Effector memory CD8-positive, alpha-beta T cell (primary cell): ENCODE measurements around the gene LTBP1.

Experiments
- ATAC-seq: fragments of 150-1000 bp; cut with Tn5 transposase; replicated peaks from 2 replicates; pipeline ENCODE4 v1.10.0; 2021; ENCODE audit warnings: mild to moderate bottlenecking, moderate library complexity
- DNase-seq, 3 experiments: peaks; one replicate each; pipeline ENCODE4 v3.0.0; 2021
- H3K27ac Mint-ChIP-seq, 2 donors: one replicate each; pipeline ENCODE4 v1.8.0; 2022; ENCODE audit warnings: mild to moderate bottlenecking in 2 of 2, mixed read lengths in 2 of 2, moderate library complexity in 2 of 2
- H3K27me3 Mint-ChIP-seq, 2 donors: one replicate each; pipeline ENCODE4 v1.8.0; 2022; ENCODE audit warnings: mixed read lengths in 2 of 2
- H3K36me3 Mint-ChIP-seq: one replicate; pipeline ENCODE4 v1.8.0; 2022; ENCODE audit warnings: mild to moderate bottlenecking, moderate library complexity, mixed read lengths; ENCODE audit not compliant: insufficient read depth
- H3K4me1 Mint-ChIP-seq, 2 donors: one replicate each; pipeline ENCODE4 v1.8.0; 2022; ENCODE audit warnings: low read depth in 2 of 2, mixed read lengths in 2 of 2
- H3K4me3 Mint-ChIP-seq, 2 donors: one replicate each; pipeline ENCODE4 v1.8.0; 2022; ENCODE audit warnings: mild to moderate bottlenecking in 2 of 2, mixed read lengths in 2 of 2, moderate library complexity in 2 of 2
- H3K9me3 Mint-ChIP-seq, 2 donors: one replicate each; pipeline ENCODE4 v1.8.0; 2022; ENCODE audit warnings: mixed read lengths in 2 of 2

Gene LTBP1

DNA sequence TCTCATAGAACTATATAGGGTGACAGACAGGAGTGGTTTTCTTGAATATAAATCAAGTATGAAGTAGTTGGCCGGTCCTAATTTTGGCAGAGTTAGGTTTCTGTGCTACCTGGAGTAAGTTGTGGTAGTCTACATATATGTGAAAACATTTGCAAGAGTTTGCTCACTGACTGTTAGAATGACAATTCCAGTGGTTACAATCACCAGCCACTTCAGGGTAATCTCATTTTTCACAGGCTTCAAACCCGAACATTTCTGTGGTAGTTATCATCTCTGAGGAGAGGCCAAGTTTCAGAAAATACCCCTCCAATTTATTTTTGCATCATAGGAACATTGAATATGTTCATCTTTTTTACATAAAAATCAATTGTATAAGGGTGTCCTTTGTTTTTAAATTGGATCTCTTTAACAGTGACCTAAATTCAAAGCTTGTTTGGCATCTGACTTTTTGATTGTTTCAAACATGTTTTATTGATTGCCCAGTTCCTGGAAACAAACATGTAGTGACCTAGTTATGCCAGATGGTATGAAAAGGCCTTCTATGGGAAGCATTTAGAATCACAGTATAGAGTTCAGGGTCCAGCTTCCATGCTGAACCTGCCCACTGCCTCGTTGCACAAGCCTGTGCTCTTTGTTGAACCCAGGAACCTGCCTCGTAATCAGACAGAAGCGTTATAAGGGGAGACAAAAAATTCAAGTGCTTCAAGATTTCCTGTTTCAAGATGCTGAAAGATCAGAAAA is 250.6 kb downstream of the LTBP1 start:
- H3K4me1 Mint-ChIP-seq, result no peaks in the 10 kb centered on the region
- peaks cover 8 to 10% of the 10 kb centered on the region in 2 donors for H3K27me3 Mint-ChIP-seq
- no peaks in the 10 kb centered on the region for H3K36me3 Mint-ChIP-seq
- ATAC-seq (no peak), DNase-seq (no peak)
- H3K9me3 Mint-ChIP-seq, result no peaks in the 10 kb centered on the region
- no peak overlapping the region for H3K4me3 Mint-ChIP-seq
- H3K27ac Mint-ChIP-seq, result no peak overlapping the region

DNA sequence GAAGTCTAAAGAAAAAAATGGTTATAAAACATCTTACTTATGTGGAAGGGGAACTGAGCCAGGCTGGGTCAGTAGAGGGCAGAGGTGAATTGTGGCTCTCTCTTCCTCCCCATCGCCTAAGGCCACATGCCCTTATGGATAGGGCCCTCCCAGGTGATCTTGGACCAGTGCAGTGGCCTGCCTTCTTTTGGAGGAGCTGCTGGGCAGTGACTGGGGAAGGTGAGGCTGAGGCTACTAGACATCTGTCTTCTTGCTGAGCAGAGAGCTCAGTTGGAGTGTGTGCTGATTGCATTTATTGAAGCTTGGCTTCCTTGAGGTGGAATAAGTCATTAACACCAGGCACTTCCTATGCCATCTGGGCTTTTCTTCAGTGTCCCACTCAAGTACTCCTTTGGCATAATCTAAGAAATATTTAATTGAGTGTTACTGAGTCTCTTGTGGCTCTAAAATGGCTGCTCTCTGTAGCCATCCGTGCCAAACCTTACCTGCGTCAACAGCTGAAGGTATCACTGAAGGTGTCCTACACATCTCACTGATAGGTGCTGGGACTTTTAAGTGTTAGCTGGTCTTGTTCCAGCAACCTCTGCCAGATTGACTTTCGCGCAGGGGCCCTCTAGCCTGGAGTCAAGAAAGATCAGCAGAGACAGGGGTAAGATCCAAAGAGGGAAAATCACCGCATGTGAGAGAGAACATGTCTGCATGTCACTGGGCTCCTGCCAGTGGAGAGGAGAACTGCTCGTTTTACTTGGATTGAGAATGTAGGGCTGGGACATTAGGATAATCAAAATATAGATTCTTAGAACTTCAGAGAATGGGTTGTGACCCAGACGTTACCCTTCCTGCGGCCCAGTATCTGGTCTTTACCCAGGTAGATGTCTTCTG is 256.1 kb downstream of the LTBP1 start:
- no peak overlapping the region for H3K4me3 Mint-ChIP-seq
- no peaks in the 10 kb centered on the region for H3K9me3 Mint-ChIP-seq
- H3K36me3 Mint-ChIP-seq, result no peaks in the 10 kb centered on the region
- H3K27ac Mint-ChIP-seq, result no peak overlapping the region
- peaks cover 0 to 8% of the 10 kb centered on the region in 2 donors for H3K27me3 Mint-ChIP-seq
- no peaks in the 10 kb centered on the region for H3K4me1 Mint-ChIP-seq
- no peak for DNase-seq
- ATAC-seq, result no peak

DNA sequence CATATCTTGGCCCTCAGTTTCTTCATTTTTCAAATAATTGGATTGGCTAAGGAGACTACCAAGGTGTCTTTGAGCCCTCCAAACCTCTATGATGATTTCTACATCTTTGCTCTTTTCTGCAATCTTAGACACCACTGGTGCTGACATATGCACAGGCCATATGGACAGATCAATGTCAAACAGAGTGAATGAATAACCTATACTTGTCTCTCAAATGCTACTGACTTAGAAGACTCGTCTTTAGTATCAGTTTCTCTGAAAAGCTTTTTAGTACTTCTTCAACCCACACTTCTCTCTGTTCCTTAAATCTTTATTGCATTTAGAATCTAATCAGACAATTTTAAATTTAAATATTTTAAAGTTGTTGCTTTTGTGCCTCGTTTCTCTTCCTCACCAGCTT is 258.2 kb downstream of the LTBP1 start:
- Mint-ChIP-seq H3K4me3 (no peak overlapping the region), H3K36me3 (no peaks in the 10 kb centered on the region), H3K9me3 (no peaks in the 10 kb centered on the region), H3K27me3 (peaks cover 0 to 8% of the 10 kb centered on the region in 2 donors), H3K27ac (no peak overlapping the region), H3K4me1 (peaks cover 0 to 2% of the 10 kb centered on the region in 2 donors)
- DNase-seq (no peak), ATAC-seq (no peak)

DNA sequence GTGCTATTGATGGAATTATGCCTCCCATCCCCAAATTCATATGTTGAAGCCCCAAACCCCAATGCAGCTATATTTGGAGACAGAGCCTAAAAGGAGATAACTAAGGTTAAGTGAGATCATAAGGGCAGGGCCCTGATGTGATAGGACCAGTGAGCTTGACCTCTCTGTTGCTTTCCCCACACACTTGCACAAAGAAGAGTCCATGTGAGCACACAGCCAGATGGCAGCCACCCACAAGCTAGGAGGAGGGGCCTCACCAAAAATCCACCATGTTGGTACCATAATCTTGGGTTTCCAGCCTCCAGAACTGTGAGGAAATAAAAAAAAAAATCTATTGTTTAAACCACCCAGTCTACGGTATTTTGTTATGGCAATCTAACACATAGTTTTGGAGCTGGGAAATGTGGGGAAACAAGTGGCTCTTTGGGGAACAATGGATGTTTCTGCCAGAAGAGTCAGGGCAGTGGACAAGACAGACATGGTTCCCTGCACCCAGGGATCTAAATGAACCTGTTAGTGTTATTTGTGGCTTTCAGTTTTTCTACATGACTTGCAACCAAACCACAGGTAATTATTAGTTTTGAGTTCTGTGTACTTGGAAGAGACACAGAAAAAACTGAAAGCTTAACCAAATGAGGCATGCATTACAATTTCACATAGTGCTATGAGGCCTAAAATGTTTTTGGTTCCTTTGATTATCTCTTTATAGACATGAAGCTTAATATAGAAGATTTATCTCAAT is 259.1 kb downstream of the LTBP1 start:
- no peak for DNase-seq
- peaks cover 0 to 8% of the 10 kb centered on the region in 2 donors for H3K27me3 Mint-ChIP-seq
- no peaks in the 10 kb centered on the region for H3K36me3 Mint-ChIP-seq
- H3K27ac Mint-ChIP-seq, result no peak overlapping the region
- H3K9me3 Mint-ChIP-seq, result no peaks in the 10 kb centered on the region
- H3K4me1 Mint-ChIP-seq, result peaks cover 0 to 2% of the 10 kb centered on the region in 2 donors
- no peak for ATAC-seq
- H3K4me3 Mint-ChIP-seq, result no peak overlapping the region

DNA sequence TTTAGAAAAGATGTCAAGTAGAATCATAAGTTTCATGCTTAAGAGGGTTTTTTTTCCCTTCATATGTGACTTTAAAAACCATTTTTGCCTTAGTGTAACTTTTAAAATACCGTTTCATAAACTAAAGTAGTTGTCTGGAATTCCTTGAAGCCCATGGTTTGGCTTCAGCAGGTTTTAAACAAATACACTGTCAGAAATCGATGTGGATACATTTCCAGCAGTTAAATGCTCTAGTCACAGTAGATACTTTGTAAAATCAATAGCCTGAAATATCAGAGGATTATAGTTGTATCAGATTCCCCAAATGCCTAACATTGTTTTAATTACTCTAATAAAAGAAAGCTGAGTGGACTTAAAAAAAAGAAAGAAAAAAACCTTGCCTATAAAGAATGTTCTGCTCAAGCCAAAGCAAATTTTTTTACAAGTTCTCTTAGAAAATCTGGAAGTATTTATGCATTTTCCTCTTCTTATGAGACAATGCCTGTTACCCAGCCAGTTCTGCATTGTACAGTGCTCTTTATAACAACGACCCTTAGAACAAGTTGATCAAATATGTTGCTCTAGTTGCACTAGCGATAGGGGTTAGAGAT is 260.5 kb downstream of the LTBP1 start:
- Mint-ChIP-seq H3K27me3 (peaks cover 0 to 8% of the 10 kb centered on the region in 2 donors), H3K4me1 (peaks cover 0 to 2% of the 10 kb centered on the region in 2 donors), H3K27ac (no peak overlapping the region), H3K4me3 (no peak overlapping the region), H3K9me3 (no peaks in the 10 kb centered on the region), H3K36me3 (no peaks in the 10 kb centered on the region)
- DNase-seq (no peak), ATAC-seq (no peak)

- Mint-ChIP-seq H3K9me3 (no peaks in the 10 kb centered on the region), H3K36me3 (no peaks in the 10 kb centered on the region), H3K27ac (no peak overlapping the region), H3K4me3 (no peak overlapping the region), H3K27me3 (peaks cover 0 to 8% of the 10 kb centered on the region in 2 donors), H3K4me1 (peaks cover 0 to 2% of the 10 kb centered on the region in 2 donors)
- DNase-seq (peak in 2 of 3 experiments; percentile 10 to 14), ATAC-seq (peak; percentile 61)
Observed at GRCh38 chr2:33208400-33208799, 261.6 kb downstream of the LTBP1 start.

GRCh38 chr2:33209976-33210375 is 263.2 kb downstream of the LTBP1 start:
- Mint-ChIP-seq H3K4me1 (peaks cover 0 to 2% of the 10 kb centered on the region in 2 donors), H3K27ac (no peak overlapping the region), H3K9me3 (no peaks in the 10 kb centered on the region), H3K27me3 (peaks cover 0 to 8% of the 10 kb centered on the region in 2 donors), H3K36me3 (no peaks in the 10 kb centered on the region), H3K4me3 (no peak overlapping the region)
- DNase-seq, result no peak
- ATAC-seq, result no peak

DNA sequence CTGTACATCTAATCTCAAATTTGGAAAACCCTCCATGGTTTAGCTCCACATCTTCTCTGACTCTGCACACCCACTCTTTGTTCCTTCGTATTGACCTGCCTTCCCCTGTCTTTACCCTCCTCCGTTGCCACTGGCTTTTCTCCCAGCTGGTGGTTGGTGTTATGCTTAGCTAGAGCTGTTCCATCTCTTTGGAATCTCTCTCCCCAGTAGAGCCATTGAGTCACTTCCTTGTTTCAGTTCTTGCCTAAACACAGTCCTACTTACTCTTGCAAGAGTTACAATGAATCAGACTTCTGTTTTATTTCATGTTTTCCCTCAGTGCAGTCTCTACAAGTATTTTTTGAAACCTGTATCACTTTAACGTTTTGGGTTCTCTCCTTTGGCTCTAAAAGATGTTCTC is 263.9 kb downstream of the LTBP1 start:
- ATAC-seq (no peak), DNase-seq (no peak)
- Mint-ChIP-seq H3K9me3 (no peaks in the 10 kb centered on the region), H3K36me3 (no peaks in the 10 kb centered on the region), H3K4me3 (no peak overlapping the region), H3K27ac (no peak overlapping the region), H3K4me1 (peaks cover 0 to 2% of the 10 kb centered on the region in 2 donors), H3K27me3 (peaks cover 0 to 8% of the 10 kb centered on the region in 2 donors)

DNA sequence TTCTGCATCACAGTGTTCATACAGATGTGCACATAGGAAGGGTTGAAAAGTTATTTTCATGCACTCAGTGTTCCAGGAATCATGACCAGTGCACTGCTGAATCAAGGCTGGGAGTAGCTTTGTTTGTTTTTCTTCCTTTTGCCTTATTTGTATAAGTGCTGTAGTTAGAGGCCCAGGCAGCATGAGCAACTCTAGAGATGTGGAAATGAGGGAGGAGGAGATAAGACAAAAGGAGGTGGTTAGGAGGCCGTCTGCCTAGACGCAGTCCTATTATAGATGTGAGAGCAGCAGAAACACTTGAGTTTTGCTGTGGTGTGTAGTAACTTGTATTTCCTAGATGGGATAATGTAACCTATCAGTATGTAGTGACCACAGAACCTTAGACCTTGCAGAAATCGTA is 265.4 kb downstream of the LTBP1 start:
- no peak for DNase-seq
- Mint-ChIP-seq H3K9me3 (no peaks in the 10 kb centered on the region), H3K4me1 (peaks cover 0 to 2% of the 10 kb centered on the region in 2 donors), H3K27me3 (peaks cover 0 to 8% of the 10 kb centered on the region in 2 donors), H3K27ac (no peak overlapping the region), H3K36me3 (no peaks in the 10 kb centered on the region), H3K4me3 (no peak overlapping the region)
- ATAC-seq, result no peak

DNA sequence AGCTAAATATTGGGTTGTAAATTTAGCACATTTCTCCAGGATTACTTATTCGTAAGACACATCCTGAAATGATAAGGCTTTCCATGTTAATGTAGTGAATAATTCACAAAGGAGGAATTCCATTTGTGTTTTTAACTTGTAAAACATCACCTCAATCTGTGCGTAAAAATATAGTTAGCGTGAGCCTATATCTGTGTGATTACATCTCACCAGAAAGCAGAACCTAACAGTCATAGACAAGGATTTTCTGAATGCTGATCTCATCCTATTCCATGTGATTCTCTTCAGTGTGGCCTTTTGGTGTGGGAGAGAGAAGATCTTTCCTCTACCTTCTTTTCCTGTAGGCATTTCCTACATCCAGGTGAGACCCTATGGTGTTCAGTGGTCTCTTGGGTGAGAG is 266.5 kb downstream of the LTBP1 start:
- no peak for ATAC-seq
- no peak overlapping the region for H3K4me3 Mint-ChIP-seq
- H3K27me3 Mint-ChIP-seq, result peaks cover 0 to 7% of the 10 kb centered on the region in 2 donors

DNA sequence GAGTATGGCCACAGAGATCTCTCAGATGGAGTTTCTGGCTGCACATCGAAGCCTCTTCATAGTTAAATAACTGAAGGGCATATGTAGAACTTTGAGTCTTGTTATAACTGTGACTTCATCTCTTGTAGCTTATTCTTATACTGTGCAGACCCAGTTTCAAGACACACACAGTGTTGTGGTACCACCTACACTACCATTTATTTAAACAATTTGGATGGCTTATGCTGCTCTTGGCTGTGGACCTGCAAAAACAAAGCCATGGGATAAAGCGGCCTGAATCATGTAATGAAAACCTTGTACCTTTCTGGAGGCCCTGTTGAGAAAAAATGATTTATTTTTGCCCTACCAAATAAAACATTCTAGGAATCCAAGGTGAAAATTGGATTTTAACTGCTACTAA is 266.9 kb downstream of the LTBP1 start:
- Mint-ChIP-seq H3K27me3 (peaks cover 0 to 3% of the 10 kb centered on the region in 2 donors), H3K4me1 (no peaks in the 10 kb centered on the region), H3K4me3 (no peak overlapping the region), H3K36me3 (no peaks in the 10 kb centered on the region), H3K27ac (no peak overlapping the region), H3K9me3 (no peaks in the 10 kb centered on the region)
- ATAC-seq, result no peak
- DNase-seq, result no peak

More for the DNA sequence above, 266.5 kb downstream of the LTBP1 start:
- no peaks in the 10 kb centered on the region for H3K9me3 Mint-ChIP-seq
- no peak for DNase-seq
- H3K4me1 Mint-ChIP-seq, result peaks cover 0 to 2% of the 10 kb centered on the region in 2 donors
- H3K27ac Mint-ChIP-seq, result no peak overlapping the region
- no peaks in the 10 kb centered on the region for H3K36me3 Mint-ChIP-seq

GRCh38 chr2:33214436-33214835 is 267.7 kb downstream of the LTBP1 start:
- Mint-ChIP-seq H3K4me3 (no peak overlapping the region), H3K27ac (no peak overlapping the region), H3K27me3 (no peaks in the 10 kb centered on the region), H3K36me3 (no peaks in the 10 kb centered on the region), H3K9me3 (no peaks in the 10 kb centered on the region), H3K4me1 (no peaks in the 10 kb centered on the region)
- no peak for DNase-seq
- ATAC-seq, result peak; percentile 27

GRCh38 chr2:33214857-33215256 is 268.1 kb downstream of the LTBP1 start:
- H3K4me3 Mint-ChIP-seq, result no peak overlapping the region

More at GRCh38 chr2:33214857-33215256, 268.1 kb downstream of the LTBP1 start:
- no peaks in the 10 kb centered on the region for H3K9me3 Mint-ChIP-seq
- no peak overlapping the region for H3K27ac Mint-ChIP-seq
- DNase-seq, result no peak
- ATAC-seq, result no peak
- H3K27me3 Mint-ChIP-seq, result no peaks in the 10 kb centered on the region
- no peaks in the 10 kb centered on the region for H3K36me3 Mint-ChIP-seq
- H3K4me1 Mint-ChIP-seq, result no peaks in the 10 kb centered on the region
